AG04449 (cell line): ENCODE data around the gene NR0B2.
A peak's percentile ranks its signal among the peaks of the same experiment; 100 is the strongest.

ENCODE experiments used
- CTCF ChIA-PET: fragments of 350-600 bp; formaldehyde crosslinking; extraction: SDS; loops from one replicate; lab custom pipeline; 2021; ENCODE audit warnings: antibody characterized with exemption; lab: Yijun Ruan, JAX
- POLR2A ChIA-PET: fragments of 400-600, 350-600 bp; formaldehyde crosslinking; extraction: SDS; loops from one replicate; lab custom pipeline; 2020; ENCODE audit warnings: antibody characterized with exemption, inconsistent platforms; lab: Yijun Ruan, JAX
- DNase-seq: peaks from one replicate; pipeline ENCODE4 v3.0.0-alpha.2; 2010; ENCODE audit warnings: low read depth, low spot score
- H3K4me3 ChIP-seq: 2 replicates; pipeline ENCODE4 v1.5.1; 2011; ENCODE audit warnings: low read depth, mild to moderate bottlenecking, control low read depth, low read length
- TF ChIP-seq, protein P1 (sequence below): IDR thresholded peaks from one replicate; pipeline ENCODE4 v1.5.1; 2011; ENCODE audit warnings: mild to moderate bottlenecking, moderate library complexity, low read length, control low read depth, inconsistent platforms; ENCODE audit not compliant: insufficient read depth; ENCODE audit errors: missing control alignments

NR0B2 gene, protein sequence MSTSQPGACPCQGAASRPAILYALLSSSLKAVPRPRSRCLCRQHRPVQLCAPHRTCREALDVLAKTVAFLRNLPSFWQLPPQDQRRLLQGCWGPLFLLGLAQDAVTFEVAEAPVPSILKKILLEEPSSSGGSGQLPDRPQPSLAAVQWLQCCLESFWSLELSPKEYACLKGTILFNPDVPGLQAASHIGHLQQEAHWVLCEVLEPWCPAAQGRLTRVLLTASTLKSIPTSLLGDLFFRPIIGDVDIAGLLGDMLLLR

GRCh38 chr1:26913754-26914619 is at the start of gene NR0B2:
Gene NR0B2, minus strand, starts transcription at chr1:26913975. Its CDS starts 35 bp downstream, at chr1:26913940.
- TF ChIP-seq, protein P1, sequence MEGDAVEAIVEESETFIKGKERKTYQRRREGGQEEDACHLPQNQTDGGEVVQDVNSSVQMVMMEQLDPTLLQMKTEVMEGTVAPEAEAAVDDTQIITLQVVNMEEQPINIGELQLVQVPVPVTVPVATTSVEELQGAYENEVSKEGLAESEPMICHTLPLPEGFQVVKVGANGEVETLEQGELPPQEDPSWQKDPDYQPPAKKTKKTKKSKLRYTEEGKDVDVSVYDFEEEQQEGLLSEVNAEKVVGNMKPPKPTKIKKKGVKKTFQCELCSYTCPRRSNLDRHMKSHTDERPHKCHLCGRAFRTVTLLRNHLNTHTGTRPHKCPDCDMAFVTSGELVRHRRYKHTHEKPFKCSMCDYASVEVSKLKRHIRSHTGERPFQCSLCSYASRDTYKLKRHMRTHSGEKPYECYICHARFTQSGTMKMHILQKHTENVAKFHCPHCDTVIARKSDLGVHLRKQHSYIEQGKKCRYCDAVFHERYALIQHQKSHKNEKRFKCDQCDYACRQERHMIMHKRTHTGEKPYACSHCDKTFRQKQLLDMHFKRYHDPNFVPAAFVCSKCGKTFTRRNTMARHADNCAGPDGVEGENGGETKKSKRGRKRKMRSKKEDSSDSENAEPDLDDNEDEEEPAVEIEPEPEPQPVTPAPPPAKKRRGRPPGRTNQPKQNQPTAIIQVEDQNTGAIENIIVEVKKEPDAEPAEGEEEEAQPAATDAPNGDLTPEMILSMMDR = no peak
- CTCF ChIA-PET = no interaction called here
- no peak for DNase-seq
- POLR2A ChIA-PET = no interaction called here
- H3K4me3 ChIP-seq = no peak within 1 kb of the TSS

GRCh38 chr1:26961826-26962225 is 48.1 kb upstream of the NR0B2 start:
- ChIA-PET CTCF (interaction anchor here (0.6 to 1.3 kb wide), 4 partner anchors 34 to 136 kb away, joined by 3 to 4 read pairs (median 3); no protein-coding TSS in a partner anchor), POLR2A (interaction anchor here (0.8 kb wide), 2 partner anchors 32 to 150 kb away, joined by 3 read pairs; no protein-coding TSS in a partner anchor)
- TF ChIP-seq, protein P1 = no peak
- H3K4me3 ChIP-seq = no peak overlapping the region
- peak; percentile 81 for DNase-seq

- ChIA-PET CTCF (no interaction called here), POLR2A (no interaction called here)
- no peak for DNase-seq
- TF ChIP-seq, protein P1 = no peak
- H3K4me3 ChIP-seq = no peak overlapping the region
These were observed 46.8 kb upstream of the NR0B2 start for GRCh38 chr1:26960625-26960966.

- TF ChIP-seq, protein P1 = no peak
- peak within 1 kb of the TSS; percentile 8; the same call in 1 of the 2 replicates for H3K4me3 ChIP-seq
- ChIA-PET CTCF (no interaction called here), POLR2A (no interaction called here)
- no peak for DNase-seq
These were observed 46.2 kb upstream of the NR0B2 start, which contains the start of gene KDF1 for GRCh38 chr1:26959722-26960624. Gene KDF1, minus strand, starts transcription at chr1:26960468. Its CDS starts 8,088 bp downstream, at chr1:26952380.

- CTCF ChIA-PET = interaction anchor here (2.7 kb wide), 1 partner anchor 8 kb away, joined by 9 read pairs; no protein-coding TSS in a partner anchor
- H3K4me3 ChIP-seq = no peak overlapping the region
- DNase-seq = no peak
- TF ChIP-seq, protein P1 = no peak
- POLR2A ChIA-PET = no interaction called here
These were observed 45.5 kb upstream of the NR0B2 start for GRCh38 chr1:26959270-26959669.
